Lower leg skin (tissue), 3 donors: Measurements from ENCODE around the gene ORM2.

Experiments used
- CTCF ChIP-seq, 3 donors: fragments of 450-650 bp; IDR thresholded peaks; one replicate each; pipeline ENCODE4 v1.5.1; 2016; ENCODE audit warnings: antibody characterized with exemption in 3 of 3, mild to moderate bottlenecking in 3 of 3, moderate library complexity in 2 of 3
- POLR2A ChIP-seq, 2 donors: fragments of 450-650 bp; IDR thresholded peaks; one replicate each; pipeline ENCODE4 v1.6.1; 2016 to 2017; ENCODE audit warnings: antibody characterized with exemption in 2 of 2, mild to moderate bottlenecking in 1 of 2, moderate library complexity in 1 of 2

GRCh38 chr9:114370968-114371320 lies 41.3 kb downstream of the ORM2 start:
- TF ChIP-seq POLR2A (IDR thresholded peaks at IDR 0.05), result no peak
- TF ChIP-seq CTCF (IDR thresholded peaks at IDR 0.05), result no peak
